Activated gamma-delta T cell treated with Interleukin-2 at 50 U/mL for 16 hours (primary cell): Measurements from ENCODE around the gene PLPP2.

Experiments used
- DNase-seq: peaks from one replicate; pipeline ENCODE4 v3.0.0-alpha.2; 2020

The PLPP2 gene

GRCh38 chr19:291006-291521, at the start of gene PLPP2:
PLPP2 (minus strand) TSS chr19:291403; CDS start chr19:291336, 67 bp downstream.
- no peak for DNase-seq

DNA sequence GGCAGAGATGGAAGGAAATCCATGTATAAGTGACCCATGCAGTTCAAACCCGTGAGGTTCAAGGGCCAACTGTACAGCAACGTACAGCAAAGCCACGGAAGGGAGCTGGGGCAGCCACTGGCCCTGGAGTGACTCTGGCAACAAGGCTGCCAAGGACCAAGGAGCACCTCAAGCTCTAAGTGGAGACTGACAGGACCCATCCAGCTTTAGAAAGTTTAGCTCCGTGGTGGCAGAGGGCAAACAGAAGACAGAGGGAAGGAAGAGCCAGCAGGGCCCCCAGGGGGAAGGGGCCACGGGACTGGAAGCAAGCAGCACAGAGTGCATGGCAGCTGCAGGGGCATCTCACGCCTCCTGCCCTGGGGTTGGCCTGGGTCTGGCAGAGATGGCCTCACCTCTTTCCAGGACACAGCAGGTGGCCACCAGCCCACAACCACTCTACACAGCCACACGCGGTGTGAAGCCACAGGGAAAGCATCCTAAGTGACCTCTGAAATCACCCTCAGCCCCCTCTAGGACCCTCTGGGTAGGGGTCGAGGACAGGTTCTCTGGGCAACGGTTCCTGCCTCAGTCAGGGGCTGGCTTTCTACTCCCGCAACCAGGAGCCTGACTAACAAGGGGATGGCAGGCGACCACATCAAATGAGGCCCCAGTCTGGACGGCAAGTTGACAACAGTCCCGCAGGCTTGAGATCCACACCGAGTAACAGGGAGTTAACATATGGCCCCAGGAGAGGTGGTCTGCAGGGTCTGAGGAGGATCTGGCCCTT, 49.6 kb upstream of the PLPP2 start:
- no peak for DNase-seq

- no peak for DNase-seq
These were observed 48.2 kb upstream of the PLPP2 start for GRCh38 chr19:339262-339887.

- no peak for DNase-seq
These were observed 47.2 kb upstream of the PLPP2 start for GRCh38 chr19:338421-338820.

DNA sequence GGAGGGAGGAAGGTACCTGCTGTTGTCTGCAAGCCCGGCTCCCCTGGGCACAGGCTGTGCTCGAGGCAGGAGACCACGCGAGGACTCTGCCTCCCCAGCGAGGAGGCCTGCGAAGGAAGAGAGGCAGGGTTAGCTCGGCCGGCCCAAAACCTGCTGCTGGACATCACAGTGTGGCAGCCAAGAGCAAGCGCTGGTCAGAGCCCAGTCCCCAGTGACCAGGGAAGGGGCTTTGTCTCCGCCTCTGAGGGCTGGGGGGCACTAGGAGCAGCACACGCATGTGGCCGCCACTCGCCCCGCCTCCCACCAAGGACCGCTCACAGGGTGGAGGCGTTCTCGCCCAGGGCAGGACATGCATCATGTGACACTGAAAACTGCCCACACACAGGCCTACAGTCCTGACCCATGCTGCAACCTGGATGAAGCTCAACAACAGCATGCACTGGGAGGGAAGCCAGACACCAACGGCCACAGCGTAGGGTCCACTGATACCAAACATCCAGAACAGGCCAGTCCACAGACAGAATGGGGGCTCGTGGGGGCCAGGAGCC, 44.9 kb upstream of the PLPP2 start:
- no peak for DNase-seq

- no peak for DNase-seq
These were observed 44.4 kb upstream of the PLPP2 start for GRCh38 chr19:335486-336066.

DNA sequence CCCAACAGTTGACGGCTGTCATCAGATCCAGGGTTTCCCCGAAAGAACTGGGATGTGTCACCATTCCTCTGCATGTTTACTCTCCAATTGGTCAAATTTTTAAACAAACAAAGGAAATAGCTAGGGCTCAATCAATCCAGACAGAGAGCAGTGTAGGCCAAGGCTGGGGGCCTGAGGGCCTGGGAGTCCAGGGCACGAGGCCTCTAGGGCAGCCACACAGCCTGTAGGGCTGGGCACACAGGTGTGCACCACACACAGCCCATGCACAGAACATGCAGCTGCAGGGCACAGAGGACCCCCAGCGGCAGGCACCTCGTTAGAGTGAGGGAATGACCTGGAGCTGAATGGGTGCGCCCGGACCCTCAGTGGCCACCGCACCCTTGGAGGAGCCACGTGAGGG, 43.9 kb upstream of the PLPP2 start:
- no peak for DNase-seq

DNA sequence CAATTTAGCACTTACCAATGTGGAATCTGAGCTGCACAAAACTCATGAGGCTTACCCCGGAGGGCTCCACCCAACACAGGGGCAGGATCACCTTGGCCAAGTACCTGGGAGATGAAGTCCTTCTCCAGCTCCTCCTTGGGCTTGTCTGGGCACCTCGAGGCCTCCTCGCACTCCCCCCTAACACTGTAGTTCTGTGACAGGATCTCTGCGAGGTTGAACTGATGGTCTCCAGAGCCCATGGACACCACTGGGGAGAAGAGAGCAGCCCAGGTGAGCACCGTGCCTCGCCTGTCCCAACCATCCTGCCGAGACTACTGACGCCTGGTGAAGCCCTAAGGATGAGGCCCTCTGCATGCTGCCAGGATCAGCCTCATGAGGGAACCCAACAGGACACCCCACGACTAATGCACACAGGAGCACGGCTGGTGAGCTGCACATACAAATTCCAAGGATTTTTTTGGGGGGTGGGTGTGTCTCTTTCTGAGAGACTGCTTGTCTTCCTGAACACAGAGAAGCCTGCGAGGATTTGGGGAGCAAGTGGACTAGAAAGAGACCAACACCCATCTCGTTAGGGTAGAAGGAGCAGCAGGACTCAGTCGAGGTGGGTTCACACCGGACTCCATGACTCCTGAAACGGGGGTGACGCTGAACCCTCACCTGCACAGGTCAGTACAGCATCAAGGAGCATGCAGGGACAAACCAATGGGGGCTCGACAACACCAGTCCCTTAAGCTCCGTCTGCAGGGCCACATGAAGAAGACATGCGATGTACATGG, 43.3 kb upstream of the PLPP2 start:
- no peak for DNase-seq

DNA sequence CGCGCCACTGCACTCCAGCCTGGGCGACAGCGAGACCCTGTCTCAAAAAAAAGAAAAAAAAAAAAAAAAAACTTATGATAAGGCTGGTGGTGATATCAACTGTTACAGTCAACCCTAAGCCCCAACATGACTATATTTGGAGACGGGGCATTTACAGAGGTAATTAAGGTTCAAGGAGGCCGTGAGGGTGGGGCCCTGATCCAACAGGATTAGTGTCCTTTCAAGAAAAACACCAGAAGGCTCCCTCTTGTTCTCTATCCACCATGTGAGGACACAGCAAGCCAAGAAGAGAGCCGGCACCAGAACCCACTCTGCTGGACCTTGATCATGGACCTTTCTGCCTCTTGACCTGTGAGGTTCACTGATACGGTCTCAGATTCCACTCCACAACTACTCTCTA, 39.3 kb upstream of the PLPP2 start:
- DNase-seq = no peak

DNA sequence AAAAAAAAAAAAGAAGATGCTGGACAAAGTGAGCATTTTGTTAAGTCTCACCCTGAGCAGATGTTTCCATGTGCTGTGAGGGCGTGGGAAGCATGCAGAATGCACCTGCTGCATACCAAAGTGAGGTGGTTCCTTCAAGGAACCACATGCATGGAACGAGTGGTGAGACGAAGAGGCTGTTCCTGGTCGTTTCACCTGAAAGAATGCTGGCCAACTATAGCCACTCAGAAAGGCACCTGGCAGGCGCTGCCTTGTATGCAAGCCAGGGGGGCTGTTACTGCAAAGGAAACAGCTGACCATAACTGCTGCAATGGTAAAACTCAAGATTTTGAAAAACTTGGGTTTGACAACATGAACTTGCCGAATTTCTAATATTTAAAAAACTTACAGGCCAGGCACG, 38.7 kb upstream of the PLPP2 start:
- DNase-seq = no peak

GRCh38 chr19:328025-328505, 36.9 kb upstream of the PLPP2 start:
- no peak for DNase-seq

DNA sequence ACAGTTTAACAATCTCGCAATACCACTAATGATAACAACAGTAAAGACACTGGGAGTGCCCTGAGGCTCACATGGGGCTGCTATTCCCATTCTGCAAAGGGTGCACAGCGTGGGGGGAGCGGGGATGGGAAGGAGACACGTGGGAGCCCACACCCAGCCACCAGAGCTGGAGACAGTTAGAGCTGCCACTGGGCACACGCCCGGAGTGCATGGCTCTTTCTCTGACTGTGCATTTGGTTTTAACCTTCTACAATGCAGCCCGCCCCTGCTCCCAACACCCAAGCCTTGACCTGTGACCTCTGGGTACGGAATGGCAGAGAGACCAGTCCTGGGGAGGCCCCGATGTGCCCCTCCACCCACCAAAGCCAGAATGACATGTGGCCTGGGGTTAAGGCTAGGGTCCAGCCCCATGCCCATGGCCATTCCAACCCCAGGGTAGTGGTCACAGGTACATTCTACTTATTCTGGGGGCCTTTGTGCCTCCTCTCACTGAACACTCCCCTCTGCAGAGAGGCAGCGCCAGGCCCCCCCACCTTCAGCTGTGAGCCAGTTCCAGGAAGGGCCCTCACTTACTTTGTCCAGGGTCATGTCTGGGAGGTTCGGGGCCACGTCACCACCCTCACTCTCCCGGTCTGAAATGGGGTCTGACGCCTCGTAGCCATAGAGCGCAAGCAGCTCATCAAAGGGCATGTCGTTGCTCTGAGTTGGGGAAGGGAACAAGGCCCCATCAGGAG, 36.3 kb upstream of the PLPP2 start:
- DNase-seq = no peak

GRCh38 chr19:326871-327270, 35.7 kb upstream of the PLPP2 start:
- DNase-seq = no peak

- no peak for DNase-seq
These were observed 34.8 kb upstream of the PLPP2 start for GRCh38 chr19:325937-326565.

DNA sequence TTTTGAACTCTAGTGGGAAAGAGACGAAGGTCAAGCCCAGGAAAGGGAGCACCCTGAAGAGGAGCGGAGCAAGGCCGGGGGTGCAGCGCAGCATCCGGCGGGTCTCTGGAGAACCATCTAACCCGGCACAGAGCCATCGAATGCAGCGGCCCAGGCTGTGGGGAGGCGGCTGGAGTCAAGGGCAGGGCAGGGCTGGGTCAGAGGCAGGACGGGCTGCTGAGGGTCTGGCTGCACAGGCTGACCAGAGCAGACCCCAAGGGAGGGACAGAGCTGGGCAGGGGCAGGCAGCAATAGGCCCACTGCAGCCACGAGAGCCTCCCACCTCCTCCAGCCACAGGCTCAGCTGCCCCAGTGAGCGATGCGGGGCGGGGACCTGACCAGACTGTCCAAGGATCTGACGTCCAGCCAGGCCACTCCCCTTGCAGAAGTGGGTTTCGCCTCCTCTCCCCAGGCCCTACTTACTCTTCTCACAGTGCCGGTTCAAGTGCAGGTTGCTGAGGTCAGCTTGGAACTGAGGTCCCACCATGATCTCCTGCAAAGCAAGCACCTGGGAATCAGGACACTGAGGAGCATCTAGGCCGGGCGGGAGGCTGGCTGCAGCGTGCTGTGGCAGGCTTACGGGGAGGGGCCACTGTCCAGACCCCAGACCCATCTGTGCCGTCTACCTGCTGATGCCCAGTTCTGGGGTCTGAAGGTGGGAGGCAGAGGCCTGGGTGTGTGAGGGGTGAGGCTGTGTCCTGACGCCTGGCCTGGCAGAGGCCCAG, 34.2 kb upstream of the PLPP2 start:
- no peak for DNase-seq

- DNase-seq = no peak
These were observed 33.5 kb upstream of the PLPP2 start for GRCh38 chr19:324716-325115.

DNA sequence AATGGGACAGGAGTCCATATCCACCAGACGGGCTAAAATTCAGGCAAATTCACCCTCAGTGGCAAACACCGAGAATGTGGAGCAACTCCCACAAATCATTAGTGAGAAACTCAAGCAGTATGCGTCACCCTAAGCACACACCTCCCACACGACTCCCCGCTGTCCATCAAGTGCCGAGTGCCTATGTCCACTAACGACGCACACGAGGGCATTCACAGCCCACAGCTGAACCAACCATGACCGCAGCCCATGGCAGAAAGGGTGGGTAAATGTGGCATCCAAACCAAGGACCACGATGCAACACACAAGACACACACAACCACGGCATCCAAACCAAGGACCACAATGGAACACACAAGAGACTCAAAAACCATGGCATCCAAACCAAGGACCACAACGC, 31.4 kb upstream of the PLPP2 start:
- DNase-seq = no peak

DNA sequence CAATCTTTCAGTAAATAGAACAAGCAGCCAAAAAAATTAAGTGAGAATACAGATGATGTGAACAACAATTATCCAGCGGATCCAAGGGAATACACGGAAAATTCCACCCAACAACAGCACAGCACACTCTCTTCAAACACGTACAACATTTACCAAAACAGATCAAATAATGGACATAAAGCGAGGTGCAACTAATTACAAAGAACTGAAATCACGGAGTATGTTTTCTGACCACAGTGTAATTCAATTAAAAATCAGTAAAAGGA, 27.2 kb upstream of the PLPP2 start:
- no peak for DNase-seq

- no peak for DNase-seq
These were observed 26.7 kb upstream of the PLPP2 start for GRCh38 chr19:317710-318508.

- DNase-seq = no peak
These were observed 24.6 kb upstream of the PLPP2 start for GRCh38 chr19:315811-316210.
